GM18861 (cell line): ENCODE measurements around the gene C1QTNF1.

Experiments
- ATAC-seq: cut with Tn5 transposase; IDR thresholded peaks from one replicate; pipeline ENCODE4 v1.9.1; 2021; ENCODE audit not compliant: unreplicated experiment

The C1QTNF1 gene

DNA sequence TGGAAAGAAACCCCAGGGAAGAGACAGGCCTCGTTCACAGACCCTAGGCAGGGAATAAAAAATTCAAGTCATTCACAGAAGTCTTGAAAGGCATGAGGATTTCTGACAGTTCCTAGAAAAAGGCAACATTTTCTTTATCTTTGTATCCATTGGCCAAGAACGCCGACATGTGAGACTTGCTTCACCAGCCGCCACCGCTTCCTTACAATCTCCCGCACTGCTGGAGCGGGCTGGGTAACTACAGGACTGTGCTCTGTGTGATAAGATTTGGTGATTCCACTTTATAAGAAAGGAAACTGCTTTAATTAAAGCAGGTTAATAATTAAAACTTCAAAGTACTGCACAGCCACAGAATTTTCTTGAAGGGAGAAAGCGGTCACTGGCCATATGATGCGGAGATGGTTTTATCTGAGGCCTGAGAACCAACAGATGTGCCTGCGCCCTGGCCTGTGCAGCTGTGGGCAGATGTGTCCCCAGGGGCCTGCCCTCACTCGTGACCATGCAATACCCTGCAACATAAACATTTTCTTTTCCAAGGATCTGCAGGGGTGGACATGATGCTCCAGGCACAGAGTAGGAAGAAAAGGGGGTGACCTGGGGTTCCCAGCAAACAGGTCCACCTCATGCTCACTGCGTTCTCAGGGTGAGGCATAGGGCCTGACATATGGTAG lies 31.3 kb upstream of the C1QTNF1 start:
- ATAC-seq, result no peak

DNA sequence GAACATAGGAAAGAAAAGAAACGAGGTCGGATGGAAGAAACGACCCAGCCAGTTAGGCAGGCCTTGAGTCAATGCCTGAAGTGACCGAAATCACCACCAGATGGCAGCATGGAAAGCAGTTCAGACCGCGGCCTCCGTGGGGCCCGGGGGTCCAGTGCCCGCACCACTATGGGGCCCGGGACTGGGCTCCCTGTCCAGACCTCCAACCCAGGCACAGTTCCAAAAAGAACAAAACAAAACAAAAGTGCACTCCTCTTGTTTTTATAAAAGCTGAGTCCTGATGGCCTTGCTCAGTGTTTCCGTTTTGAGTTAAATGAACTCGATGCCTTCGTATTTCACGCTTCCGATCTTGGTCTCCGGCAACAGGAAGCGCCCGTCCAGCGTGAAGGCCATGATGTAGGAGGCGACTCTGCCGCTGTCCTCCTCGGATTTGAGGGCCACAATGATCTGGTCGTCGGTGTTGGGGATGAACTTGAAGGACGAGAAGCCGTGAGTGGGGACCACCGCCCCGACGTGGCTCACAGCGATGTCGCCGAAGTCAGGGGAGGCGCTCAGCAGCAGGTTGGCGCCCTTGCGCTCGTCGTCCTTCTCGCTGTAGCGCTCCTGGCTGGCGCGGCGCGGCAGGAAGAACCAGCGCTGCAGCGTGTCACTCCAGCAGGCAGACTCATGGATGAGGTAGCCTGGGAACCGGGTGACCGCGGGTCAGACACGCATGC lies 30.6 kb upstream of the C1QTNF1 start:
- ATAC-seq, result no peak

- ATAC-seq, result no peak
Observed at GRCh38 chr17:78993981-78994671, 29.8 kb upstream of the C1QTNF1 start.

- ATAC-seq, result no peak
Observed at GRCh38 chr17:78995022-78995760, 28.8 kb upstream of the C1QTNF1 start.

DNA sequence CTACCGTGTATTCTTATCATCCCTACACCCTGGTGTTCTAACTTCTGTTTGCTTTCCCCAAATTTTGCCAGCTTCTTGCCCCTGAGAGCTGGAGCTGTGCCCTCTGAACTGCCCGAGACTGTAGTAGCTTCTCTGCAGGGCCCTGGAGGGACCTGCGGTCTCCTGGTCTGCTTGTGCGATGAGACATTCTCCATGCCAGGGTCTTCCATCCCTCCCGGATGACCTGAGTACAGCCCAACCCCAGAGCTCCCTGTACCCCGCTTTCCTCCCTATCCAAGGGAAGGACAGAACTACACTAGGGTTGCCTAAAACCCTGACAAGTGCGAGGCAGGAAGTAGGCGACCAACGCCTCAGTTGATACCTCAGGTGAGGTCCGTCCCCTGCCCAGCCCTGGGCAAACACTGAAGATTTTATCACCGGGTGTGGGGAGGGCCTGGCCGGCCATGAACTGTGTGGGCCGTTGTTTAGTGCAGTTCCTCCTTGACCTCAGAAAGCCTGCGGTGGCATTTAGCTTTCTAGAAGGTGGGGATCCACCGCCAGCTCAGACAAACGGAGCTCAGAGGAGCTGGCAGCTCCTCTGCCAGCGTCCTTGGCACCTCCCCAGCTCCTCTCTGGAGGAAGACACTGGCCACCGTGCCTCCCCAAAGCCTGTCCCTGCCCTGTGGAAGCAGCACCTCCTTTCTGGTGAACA lies 28.1 kb upstream of the C1QTNF1 start:
- ATAC-seq, result no peak

DNA sequence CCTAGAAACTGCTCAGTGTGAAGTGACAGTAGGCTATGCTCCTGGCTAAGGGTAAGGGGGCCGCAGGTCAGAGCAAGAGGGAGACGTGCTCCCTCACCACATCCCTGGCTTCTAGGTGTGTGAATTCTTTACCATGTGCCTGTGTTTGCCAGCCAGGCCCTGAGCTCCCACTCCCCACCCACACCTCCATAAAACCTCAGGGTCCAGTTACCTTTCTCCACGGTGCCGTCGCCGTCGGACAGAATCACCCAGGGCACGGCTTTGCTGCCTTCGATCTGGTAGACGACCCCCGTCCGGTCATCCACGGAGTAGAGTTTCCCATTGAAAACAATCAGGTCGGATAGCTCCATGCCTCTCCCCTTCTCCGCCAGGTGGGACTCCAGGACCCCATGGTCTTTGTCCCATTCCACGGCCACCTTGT lies 27.2 kb upstream of the C1QTNF1 start:
- no peak for ATAC-seq

DNA sequence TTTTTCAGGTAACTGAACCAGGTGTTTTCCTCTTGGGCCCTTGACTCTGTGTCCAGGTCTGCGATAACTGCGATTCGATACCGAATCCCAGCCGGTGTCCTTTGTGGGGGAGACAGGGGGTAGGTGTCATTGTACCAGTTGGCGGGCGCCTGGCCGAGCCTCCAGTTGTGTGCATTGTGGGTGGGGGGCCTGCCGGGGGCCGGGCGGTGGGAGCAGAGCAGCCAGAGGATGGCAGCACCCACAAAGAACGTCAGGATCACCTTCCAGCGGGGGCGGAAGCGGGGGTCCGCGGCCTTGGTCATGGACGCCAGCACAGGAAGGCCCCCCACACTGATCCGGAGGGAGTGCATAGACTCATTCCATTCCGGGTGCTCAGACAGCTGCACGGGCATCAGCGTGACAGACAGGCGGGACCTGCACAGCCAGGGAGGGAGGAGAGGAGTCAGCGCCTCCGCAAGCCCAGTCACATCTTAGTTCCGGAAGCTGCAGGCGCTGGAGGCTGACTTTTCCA lies 26.7 kb upstream of the C1QTNF1 start:
- no peak for ATAC-seq

DNA sequence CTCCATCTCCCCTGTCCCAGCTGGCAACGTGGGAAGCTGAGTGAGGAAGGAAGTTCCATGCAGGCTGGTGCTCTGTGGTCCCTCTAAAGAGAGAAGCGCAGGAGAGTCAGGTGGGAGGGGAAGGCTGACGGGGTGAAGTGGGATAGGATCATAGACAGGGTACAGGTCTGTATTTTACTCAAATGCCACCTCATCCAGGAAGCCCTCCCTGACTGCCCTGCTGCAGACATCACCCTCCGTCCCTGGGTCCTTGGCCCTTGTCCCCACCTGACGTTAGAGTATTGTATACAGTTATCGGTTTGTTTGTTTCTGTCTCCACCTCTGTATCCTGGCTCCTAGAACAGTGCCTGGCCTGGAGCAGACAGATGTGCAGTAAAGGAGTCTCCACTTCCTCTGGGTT lies 26.1 kb upstream of the C1QTNF1 start:
- ATAC-seq, result no peak

GRCh38 chr17:78998311-78999055 lies 25.5 kb upstream of the C1QTNF1 start:
- ATAC-seq, result no peak

- no peak for ATAC-seq
Observed at GRCh38 chr17:78999056-78999768, 24.8 kb upstream of the C1QTNF1 start.

DNA sequence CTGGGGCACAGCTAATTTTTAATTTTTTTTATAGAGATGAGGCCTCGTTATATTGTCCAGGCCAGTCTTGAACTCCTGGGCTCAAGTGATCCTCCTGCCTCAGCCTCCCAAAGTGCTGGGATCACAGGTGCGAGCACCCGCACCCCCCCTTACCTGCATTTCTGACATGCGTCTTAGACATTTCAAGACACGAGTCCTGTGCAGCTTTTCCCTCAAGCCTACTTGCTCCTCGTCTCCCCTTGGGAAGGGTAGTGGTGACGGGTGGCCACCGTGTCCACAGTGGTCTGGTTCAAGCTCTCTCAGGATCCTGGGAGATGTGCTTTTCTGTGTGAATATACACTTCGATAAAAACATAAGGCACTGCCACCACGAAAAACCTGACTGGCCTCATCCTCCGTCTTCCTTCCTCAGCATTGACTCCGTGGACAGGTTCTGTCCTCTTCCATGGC lies 24.0 kb upstream of the C1QTNF1 start:
- ATAC-seq, result no peak

- ATAC-seq, result no peak
Observed at GRCh38 chr17:79000396-79001189, 23.4 kb upstream of the C1QTNF1 start.

- ATAC-seq, result no peak
Observed at GRCh38 chr17:79001190-79002020, 22.6 kb upstream of the C1QTNF1 start.

- no peak for ATAC-seq
Observed at GRCh38 chr17:79002291-79002690, 21.7 kb upstream of the C1QTNF1 start.

DNA sequence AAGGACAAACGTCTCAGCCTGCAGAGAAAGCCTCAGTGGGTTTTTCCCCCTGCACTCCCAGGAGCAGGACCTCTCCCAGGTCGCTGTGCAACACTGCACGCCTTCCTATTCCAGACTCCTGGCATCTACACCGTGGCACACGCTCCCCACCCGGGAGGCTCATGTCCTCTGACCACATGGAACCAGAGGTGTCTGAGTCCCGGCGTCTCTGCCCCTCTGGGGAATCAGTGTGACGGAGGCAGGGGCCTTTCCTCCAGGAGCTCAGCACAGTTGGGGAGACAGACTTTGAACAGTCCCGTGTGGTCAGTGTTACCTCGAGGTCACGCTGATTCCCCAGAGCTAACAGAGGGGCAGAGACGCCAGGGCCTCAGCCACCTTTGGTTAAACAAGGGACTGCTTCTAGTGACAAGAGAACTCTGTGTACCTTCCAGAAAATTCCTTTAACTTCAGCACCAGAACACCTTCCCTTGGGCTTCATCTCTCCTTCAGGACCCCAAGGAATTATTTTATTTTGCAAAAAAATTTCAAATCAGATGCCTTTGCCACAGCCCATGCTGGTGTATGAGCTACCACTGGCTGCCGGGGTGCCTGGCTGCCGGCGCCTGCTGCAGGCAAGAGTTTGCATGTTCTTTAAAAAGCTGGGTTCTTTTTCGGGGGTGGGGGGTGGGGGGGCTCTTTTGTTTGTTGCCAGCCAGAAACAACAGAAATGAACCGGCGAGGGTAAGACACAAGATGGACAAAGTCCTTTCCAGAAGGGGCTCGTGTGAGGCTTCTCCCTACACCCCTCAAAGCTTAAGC lies 21.0 kb upstream of the C1QTNF1 start:
- ATAC-seq, result no peak

- no peak for ATAC-seq
Observed at GRCh38 chr17:79003661-79004411, 20.1 kb upstream of the C1QTNF1 start.
